RCC 7860 (cell line): ENCODE measurements around the gene MGAT4A.
A peak's percentile ranks its signal among the peaks of the same experiment; 100 is the strongest.
"Not testable (repeated sequence)": the region's sequence is repeated elsewhere in the genome, so short reads cannot be mapped to it uniquely, and the experiment has no call there.

Source experiments
- DNase-seq: peaks from one replicate; pipeline ENCODE4 v3.0.0-alpha.2; 2015; ENCODE audit warnings: low spot score
- FAIRE-seq: peaks from 2 replicates; lab custom pipeline; 2012; peaks lifted over from hg19 to GRCh38; lab: Jason Lieb, UNC

The MGAT4A gene

DNA sequence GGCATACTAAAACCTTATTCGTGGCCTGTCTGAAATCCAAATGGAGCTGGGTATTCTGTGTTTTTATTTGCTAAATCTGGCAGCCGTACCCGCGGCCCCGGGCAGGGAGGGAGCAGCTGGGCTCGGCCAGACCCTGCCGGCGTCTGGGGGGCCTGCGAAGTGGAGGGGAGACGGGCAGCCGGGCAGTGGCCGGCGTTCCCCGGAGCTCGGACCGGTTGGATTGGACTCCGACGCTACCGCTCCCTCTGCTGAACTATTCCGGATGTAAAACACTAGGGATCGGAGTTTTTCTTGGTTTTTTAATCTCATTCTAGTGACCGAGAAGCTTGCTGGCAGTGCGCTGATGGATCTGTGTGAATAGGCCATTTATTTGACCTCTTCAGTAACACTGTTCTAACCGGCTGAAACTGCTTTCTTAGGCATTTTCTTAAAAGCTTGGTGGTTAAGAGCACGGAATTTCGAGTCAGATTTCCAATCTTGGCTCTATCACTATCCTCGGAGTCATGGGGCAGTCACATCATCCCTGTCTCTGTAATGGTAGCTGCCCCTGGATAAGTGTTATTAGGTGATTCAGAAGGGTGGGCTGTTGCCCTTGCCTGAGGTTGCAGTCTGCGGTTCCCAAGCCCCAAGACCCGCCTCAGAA is 121.8 kb downstream of the MGAT4A start:
- FAIRE-seq: no peak

DNA sequence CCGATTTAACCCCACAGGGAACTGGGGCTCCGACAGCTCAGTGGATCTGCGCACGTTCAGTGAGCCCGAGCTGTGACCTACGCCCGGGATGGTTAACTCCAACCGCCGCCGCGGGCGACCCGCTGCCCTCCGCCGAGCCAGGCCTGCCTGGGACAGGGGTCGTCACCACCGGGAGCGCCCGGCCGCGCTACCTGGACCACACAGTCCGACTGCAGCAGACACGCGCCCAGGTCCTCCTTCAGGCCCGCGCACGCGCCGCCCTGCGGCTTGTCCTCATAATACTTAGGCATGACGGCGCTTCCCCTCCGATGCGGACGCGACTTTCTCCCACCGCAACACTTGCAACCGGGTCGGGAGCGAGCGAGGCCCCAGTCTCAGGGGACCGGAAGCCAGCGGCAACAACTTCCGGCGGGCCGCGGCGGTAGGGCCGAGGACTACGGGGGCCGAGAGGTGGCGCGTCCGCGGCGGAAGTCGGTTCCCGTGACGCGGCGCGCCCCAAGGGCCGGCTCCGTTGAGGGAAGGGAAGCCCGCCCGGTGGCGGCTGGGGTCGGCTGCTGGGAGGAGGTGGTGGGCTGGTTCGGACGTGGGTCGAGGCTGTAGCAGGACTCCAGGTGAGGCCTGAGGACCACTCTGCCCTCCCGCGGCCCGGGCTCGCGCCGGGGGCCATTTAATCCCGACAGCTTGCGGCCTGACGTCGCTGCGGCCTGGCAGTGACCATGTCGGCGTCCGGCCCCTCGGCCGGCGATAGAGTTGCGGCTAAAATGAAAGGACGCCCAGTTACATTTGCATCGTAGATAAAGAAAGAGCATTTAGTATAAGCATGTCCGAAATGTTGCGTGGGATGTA is 122.6 kb downstream of the MGAT4A start, which contains the start of the genes COA5 and UNC50:
TSS of gene COA5 (minus strand) at position 397 of the 846 bp plus-strand sequence. CDS start at position 290, 107 bp downstream.
TSS of gene UNC50 (plus strand) at position 474 of the 846 bp plus-strand sequence. CDS start 1,171 bp downstream, outside the sequence.
- DNase-seq (peak; percentile 73), FAIRE-seq (no peak)

More for the DNA sequence above, 121.8 kb downstream of the MGAT4A start:
- DNase-seq: peak; percentile 7

DNA sequence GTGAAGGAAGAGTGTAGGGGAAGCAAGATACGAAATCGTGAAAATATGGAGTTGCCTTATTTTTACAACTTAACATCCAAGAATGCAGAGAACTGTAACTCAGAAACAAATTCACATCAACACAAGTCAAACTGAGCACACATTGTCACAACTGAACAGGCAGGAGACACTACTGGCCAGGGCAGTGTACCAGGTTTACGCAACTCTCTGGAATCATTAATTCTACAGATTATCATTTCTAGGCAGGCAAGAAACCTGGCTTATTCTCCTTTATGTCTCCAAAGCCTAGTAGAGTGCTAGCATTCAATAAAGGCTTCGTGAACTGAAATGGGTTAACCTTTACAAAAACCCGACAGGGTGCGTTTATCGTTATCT is 123.2 kb downstream of the MGAT4A start:
- DNase-seq (no peak), FAIRE-seq (no peak)

DNA sequence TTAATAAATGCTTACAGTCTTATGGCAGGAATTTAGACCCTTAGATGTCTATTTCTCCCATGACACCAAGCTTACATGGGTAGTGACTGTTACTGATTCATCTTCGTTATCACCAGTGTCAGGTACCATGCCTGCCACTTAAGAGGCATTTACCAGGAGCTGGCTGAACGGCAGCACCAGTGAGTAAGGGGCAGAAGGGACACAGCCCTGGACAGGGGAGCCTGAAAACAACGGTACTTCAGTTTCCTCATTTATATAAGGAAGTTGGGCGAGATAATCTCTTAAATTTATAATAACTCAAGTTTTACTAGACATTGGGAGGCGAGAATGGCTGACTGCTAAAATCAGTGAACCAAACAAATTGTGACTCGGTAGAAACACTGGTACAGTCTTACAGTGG is 123.8 kb downstream of the MGAT4A start:
- FAIRE-seq (no peak), DNase-seq (no peak)

DNA sequence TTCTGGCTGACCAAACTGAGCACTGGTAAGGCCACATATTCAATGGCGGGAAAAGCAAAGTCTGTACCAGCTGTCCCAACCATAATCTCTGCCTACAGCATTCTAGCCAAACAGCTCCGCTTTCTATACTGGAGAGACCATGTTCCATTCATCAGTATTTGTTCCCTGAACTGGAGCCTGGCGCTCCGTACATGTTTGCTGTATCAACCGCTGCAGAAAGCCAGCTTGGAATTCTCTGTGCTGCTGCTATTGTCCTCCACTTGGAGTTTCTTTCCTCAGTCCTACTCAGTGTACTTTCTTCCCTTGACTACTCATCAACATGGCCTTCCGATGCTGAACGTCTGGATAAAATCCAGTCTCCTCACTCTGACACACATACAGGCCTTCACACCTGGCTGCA is 124.5 kb downstream of the MGAT4A start:
- FAIRE-seq: no peak
- no peak for DNase-seq

DNA sequence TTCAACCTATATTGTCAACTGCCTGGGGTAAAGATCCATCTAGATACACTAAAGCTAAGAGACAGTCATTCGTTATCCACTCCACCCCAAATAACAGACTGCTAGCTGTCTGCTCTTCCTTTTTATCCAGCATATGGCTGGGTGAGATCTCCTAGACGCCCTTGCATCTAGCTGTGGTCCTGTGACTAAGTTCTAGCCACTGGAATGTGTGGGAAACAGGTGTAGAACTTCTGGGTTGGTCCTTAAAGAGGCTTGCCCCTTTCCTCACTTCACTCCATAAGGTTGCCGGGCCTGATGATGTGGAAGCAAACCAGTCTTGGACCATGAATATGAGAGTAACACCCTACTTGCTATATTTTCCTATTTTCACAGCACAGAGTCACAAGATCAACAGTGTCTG is 125.9 kb downstream of the MGAT4A start:
- DNase-seq: no peak
- no peak for FAIRE-seq

DNA sequence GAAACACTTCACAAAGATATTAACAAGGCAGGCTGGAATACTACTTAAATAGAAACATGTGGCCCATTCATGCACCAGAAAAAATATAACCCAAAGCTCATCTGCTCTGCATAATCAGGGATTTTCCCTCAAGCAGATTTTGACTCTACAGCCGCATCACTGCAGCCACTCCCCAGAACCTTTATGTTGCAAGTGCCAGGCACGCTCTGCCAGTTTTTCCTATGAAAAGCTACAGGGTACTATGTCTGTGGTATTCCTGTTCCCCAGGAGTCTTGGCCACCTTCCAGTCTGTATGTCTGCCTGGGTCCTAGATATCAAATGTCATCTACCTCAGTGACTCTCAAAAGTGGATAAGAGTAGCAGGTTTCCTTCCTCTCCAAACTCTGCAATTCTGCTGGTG is 126.4 kb downstream of the MGAT4A start:
- no peak for FAIRE-seq
- DNase-seq: no peak

DNA sequence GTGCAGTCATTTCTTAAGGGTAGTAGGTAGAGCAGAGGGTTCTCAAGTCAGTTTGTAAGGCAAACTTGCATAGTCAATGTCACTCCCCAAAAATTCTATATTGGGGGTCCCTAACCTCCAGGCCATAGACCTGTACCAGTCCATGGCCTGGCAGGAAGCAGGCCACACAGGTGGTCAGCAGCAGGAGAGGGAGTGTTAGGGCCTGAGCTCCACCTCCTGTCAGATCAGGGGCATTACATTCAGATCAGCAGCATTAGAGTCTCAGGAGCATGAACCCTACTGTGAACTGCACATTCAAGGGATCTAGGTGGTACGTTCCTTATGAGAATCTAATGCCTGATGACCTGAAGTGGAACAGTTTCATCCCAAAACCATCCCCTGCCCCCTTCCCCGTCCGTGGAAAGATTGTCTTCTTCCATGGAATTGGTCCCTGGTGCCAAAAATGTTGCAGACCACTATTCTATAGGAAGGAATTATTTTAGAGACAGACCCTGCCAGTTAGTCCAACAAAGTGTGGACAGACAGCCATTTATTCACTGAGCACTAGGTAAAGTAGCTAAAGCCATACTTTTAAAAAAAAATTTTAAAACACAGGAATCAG is 129.3 kb downstream of the MGAT4A start:
- no peak for FAIRE-seq
- peak; percentile 52 for DNase-seq

DNA sequence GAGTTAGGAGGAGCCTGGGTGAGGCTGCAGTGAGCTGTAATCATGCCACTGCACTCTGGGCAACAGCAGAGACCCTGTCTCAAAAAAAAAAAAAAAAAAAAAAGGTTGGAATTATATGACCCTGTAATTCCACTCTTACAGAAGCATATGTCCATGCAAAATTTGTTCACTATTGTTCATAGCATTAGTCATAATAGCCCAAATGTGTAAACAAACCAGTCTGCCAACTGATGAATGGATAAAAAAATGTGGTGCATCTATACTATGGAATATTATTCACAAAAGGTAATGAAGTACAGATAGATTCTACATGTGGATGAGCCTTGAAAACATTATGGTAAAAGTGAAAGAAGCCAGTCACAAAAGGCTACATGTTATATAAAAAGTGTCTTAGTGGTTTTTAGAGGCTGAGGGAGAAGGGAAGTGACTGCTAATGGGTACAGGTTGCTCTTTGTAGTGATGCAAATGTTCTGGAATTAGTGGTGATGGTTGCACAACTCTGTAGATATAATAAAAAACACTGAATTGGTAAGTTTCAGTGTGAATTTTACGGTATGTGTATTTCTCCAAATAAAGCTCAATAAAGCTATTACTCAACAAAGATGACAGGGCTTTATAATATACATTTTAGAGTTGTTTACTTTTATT is 132.0 kb downstream of the MGAT4A start:
- DNase-seq (no peak), FAIRE-seq (no peak)

DNA sequence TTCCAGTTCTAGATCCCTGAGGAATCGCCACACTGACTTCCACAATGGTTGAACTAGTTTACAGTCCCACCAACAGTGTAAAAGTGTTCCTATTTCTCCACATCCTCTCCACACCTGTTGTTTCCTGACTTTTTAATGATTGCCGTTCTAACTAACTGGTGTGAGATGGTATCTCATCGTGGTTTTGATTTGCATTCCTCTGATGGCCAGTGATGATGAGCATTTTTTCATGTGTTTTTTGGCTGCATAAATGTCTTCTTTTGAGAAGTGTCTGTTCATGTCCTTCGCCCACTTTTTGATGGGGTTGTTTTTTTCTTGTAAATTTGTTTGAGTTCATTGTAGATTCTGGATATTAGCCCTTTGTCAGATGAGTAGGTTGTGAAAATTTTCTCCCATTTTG is 136.3 kb downstream of the MGAT4A start:
- not testable (repeated sequence) for FAIRE-seq, DNase-seq

DNA sequence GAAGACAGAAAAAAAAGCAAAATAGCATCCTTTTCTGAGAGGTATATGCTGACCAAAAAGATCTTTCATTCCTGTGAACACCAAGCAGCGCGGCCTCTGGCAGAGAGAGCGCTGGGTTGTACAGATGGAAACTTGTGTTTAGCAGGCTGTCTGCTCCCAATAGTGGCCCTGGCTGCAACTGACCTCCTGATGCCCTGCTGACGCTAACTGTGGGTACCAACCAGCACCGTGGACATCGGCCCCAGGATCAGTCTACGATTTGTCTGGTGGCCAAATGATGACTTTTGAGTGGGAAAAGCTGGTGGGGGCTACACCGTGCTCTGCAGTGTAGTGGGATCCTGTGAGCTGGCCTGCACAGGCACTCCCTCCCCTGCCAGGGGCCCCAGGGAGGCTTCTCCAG is 138.4 kb downstream of the MGAT4A start:
- DNase-seq (no peak), FAIRE-seq (no peak)

DNA sequence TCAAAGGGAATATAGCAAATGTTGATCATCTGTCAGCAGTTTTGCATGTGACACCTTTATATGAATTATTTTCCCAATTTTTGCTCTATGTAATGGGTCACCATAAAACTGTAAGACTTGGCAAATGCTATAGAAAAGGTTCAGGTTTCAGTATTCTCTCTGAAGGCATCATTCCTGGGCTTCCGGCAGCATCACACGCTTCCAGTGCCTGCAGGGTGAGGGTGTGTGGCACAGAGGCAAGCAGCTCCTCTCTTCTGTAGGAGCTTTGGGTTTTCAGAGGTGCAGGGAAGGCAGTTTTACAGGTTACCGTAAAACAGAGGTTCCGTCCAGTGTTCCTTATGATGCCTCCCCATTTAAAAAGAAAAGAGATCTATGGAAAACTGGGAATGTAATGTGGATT is 141.4 kb downstream of the MGAT4A start:
- no peak for FAIRE-seq

DNA sequence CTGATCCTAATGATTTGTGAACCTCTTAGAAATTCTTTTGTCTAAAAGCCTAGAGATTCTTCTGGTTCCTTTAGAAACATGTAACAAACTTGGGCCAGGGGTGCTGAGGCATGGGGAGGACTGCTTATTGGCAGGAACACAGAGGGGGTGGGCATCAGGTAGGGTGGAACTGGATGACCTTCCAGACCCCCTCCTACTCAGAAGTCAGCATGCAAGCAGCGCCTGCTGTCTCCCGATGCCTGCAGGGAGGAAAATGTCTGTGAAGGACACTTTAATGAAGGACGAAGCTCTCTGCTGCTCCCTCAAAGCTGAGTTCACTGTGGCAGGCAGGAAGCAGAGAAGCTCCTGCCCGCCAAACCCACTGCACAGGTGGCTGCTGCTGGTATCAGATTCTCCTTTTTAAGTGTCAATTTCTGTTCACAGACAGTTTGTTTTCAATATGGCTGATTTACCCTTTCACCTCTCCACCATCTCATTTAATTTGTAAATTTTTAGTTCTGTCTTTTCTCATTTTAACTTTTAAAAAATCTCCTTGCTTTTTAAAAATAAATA is 142.0 kb downstream of the MGAT4A start:
- DNase-seq (no peak), FAIRE-seq (no peak)

More for the DNA sequence above, 141.4 kb downstream of the MGAT4A start:
- DNase-seq: no peak

DNA sequence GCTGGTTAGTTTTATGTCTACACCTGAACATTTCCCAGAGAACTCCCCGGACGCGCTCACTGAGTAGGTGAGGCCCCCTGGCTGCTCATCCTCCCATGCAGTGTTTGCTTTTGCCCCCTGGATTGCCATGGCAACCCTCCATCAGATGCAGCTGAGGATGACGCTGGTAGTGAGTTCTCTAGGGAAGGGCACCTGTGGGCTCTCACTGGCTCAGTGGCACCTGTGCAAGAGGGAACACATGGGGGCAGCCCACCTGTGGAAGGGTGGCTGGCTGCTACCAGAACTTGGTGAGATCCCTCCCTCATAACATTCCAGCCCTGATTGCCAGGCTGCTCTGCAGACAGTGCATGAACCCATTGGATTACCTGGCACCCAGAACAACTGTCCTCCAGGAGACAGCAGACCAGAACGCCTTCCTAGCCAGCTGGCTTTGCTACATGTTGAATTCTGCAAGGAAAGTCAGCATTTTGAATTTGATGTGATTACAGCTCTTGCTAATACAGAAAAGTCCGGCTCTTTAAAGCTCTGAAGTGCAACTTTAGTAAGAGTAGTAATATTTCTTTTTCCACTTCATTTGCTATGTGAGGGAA is 144.3 kb downstream of the MGAT4A start:
- FAIRE-seq: no peak
- no peak for DNase-seq

DNA sequence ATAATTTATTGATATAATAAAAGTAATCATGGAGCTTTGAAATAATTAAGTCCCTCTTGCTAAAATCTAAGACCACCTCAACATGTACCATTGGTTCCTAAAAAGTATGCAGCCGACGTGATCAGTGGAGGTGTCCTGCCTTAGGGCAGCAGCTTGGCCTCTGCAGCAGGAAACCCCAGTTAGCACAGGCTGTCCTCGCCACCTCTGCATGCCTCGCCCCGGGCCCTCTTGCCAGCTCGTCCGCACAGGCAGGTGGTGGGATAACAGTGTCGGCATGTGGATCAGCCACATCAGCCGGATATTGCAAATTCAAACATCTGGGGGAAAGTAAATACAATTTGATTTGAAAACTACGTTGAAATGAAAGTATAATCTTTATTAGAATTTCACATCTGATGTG is 145.5 kb downstream of the MGAT4A start:
- DNase-seq: no peak
- no peak for FAIRE-seq

DNA sequence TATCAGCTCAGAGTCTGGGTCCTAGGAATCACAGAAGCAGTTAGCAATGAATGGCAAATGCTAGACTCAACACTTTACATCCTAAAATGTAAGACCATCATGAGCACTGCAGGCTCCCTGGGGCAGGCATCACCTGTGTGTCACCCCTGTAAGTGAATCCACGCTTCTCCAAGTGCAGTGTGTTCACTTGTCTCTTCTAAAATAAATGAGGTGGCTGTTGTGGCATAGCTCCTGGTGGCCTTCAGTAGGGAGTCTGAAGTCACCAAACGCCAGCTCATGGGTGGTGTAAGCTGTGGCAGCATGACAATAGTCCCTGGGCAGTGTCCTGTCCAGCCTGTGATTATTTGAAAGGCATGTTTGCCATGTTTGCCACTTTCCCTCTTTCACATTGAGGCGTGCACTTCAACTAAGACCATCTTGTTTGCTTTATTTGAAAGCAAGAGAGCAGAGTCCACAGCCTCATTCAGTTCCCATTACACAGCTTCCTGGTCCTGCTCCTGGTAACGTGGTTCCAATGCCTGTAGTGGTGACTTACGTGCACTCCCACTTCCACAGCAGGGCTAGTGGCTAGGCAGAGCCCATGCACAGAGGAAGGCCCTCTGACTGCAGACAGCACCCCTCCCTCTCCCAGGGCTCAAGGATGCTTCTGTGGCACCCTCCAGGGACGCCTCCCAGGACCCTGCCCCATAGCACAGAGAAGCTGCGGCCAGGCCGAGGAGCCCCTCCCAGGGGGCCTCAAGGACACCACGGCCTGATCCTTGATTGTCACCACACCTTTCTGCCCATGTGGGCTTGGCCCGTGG is 146.9 kb downstream of the MGAT4A start:
- DNase-seq (no peak), FAIRE-seq (no peak)

DNA sequence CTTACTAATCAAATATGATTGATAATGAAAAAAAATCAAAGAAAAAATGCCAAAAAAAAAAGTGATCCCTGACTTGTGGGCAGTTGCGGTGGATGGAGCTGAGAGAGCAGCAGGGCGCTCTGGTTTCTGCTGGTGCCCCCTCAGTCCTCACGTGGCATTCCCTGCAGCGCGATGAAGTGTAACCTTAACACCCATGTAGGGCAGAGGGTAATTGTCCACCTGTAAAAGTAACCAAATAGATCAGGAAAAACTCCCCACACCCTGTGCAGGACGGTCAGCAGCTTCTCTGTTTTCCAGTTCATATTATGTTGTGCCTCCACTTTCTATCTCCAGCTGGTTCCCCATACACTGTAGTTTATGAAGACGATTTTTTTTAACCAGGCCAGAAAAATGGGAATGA is 147.7 kb downstream of the MGAT4A start:
- FAIRE-seq (no peak), DNase-seq (no peak)

DNA sequence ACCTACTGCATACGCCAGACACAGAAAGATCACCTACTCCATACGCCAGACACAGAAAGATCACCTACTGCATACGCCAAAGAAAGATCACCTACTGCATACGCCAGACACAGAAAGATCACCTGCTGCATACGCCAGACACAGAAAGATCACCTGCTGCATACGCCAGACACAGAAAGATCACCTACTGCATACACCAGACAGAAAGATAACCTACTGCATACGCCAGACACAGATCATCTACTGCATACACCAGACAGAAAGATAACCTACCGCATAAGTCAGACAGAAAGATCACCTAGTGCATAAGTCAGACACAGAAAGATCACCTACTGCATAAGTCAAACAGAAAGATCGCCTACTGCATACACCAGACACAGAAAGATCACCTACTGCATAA is 148.4 kb downstream of the MGAT4A start:
- FAIRE-seq (no peak), DNase-seq (no peak)

DNA sequence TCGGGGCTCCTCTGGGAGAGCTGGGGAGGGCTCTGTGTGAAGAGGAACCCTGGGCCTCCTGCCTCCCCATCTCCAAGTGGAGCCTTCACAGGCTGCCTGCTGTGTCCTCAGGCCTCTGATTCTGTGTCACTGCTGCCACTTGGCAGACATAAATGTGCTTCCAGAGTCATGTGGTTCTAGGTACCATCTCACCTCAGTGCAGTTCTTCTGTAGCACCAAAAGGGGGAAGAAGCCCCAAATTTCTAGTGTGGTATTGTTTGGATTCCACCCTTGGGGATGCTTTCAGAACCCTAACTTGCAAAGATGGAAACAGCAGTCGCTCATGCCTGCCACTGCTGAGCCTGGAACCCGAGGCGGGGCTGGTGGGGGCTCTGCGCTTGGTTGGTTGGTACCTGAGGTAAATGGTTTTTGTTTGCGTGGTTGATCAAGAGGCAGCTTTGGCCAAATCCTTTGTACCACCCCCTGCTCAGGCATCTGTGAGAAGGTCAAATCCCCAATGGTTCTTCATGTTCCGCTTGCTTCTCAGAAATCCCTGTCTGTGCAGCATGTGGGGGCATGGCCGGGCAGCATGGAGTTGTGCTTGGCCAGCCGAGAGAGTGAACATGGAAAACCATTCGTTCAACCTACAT is 150.2 kb downstream of the MGAT4A start:
- FAIRE-seq: no peak
- DNase-seq: no peak
